ENCODE results near the gene REPS2.
"Not testable (repeated sequence)": the region's sequence is repeated elsewhere in the genome, so short reads cannot be mapped to it uniquely, and the experiment has no call there.

Gene REPS2

GRCh38 chrX:16964976-16965375 lies 18.5 kb downstream of the REPS2 start:
- DNase-seq: not testable (repeated sequence)

DNA sequence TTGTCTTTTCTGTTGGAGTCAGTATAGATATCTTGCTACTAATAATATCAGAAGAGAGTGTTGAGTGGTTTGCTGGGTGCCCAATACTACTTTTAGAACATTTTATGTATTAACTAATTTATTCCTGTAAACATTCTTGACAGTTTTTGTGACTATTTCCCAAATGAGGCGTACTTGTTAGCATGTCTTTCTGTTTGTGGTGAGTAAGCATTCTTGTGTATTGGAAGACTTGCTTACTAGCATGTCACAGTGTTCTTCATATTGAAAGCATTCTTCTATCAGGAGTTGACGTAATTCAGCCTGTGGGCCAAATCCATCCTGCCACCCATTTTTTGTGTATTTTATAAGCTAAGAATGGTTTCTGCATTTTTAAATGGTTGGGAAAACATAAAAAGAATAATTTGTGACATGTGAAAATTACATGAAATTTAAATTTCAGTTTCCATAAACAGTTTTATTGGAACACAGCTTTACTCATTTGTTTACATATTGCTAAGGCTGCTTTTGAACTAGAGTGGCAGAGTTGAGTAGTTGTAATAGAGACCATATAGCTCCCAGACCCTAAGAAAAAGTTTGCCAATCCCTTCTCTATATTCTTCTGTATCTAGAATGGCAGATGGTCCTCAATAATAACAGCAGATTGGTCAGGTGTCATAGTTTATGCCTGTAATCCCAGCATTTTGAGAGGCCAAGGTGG lies 20.4 kb downstream of the REPS2 start:
- no peak for DNase-seq

DNA sequence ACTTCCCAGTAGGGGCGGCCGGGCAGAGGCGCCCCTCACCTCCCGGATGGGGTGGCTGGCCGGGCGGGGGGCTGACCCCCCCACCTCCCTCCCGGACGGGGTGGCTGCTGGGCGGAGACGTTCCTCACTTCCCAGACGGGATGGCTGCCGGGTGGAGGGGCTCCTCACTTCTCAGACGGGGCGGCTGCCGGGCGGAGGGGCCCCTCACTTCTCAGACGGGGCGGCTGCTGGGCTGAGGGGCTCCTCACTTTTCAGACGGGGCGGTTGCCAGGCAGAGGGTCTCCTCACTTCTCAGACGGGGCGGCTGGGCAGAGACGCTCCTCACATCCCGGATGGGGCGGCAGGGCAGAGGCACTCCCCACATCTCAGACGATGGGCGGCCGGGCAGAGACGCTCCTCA lies 22.3 kb downstream of the REPS2 start:
- DNase-seq: not testable (repeated sequence)

- DNase-seq: no peak
Observed at GRCh38 chrX:16970977-16971376, 24.5 kb downstream of the REPS2 start.

DNA sequence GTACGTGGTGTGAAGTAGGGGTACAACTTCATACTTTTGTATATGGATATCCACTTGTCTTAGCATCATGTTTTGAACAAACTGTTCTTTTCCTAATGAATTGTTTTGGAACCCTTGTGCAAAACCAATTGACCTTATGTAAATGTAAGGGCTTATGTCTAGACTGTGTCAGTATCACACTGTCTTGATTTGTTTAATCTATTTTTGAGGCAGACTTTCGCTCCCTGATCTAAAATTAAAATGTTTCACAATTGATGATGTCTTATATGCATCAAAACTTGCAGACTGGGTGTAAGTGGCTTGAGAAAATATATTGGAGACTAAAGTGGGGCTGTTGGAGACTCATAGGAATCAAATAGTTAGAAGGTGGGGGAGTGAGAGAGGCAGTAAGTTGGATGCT lies 25.2 kb downstream of the REPS2 start:
- no peak for DNase-seq

GRCh38 chrX:16975233-16975632 lies 28.8 kb downstream of the REPS2 start:
- no peak for DNase-seq

GRCh38 chrX:16977771-16978170 lies 31.3 kb downstream of the REPS2 start:
- no peak for DNase-seq

DNA sequence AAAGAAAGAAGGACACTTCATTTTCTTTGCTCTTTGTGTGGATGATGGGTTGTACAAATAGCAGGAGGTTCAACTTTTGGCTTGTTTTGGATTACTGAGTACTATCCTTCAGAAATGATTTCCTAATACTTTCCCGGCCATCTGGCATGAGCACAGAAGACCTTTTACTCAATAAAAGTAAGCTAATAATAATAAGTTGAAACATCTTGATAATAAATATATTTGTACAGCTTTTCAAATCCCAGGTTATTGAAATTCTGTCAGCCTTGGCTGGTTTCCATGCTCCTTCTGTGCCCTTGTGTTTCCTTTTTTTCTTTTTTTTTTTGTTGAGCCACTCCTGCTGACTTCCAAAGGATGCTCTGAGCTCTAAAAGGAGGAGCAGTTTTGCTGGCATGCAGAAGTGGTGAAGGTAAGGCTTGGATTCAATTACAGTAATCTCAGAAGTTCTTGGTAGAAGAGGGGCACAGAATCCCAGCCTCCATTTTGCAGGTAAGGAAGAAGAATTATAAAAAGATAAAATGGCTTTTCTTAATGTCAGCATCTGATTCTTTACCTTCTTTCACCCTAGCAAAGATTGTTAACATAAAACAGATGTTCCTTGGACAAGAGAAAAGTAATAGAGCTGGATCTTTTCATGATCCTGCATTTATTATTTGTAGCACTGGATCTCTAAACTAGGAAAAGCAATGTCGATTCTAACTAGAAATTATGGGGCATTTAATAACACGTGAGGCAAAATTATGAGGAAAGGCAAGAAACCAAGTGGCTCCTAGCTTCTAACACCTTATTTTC lies 31.9 kb downstream of the REPS2 start:
- no peak for DNase-seq

- DNase-seq: no peak
Observed at GRCh38 chrX:16979226-16979625, 32.8 kb downstream of the REPS2 start.

- no peak for DNase-seq
Observed at GRCh38 chrX:16981209-16981608, 34.8 kb downstream of the REPS2 start.

GRCh38 chrX:16981980-16982379 lies 35.5 kb downstream of the REPS2 start:
- DNase-seq: no peak

DNA sequence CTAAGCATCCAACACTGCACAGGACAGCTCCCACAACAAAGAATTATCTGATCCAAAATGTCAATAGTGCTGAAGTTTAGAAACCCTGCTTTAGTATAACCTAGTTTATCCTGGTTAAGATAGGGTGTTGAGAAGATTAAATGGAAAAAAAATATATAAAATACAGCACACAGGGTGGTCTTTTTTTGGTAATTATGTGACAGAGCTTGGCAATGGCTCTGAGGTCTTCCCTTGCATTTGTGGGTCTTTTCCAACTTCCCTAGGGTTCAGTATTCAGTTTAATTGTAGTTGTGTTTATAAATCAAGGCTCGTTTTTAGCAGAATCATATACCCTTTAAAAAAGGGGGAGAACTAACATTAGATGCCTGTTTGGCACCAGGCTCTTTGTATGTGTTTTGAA lies 36.6 kb downstream of the REPS2 start:
- no peak for DNase-seq

DNA sequence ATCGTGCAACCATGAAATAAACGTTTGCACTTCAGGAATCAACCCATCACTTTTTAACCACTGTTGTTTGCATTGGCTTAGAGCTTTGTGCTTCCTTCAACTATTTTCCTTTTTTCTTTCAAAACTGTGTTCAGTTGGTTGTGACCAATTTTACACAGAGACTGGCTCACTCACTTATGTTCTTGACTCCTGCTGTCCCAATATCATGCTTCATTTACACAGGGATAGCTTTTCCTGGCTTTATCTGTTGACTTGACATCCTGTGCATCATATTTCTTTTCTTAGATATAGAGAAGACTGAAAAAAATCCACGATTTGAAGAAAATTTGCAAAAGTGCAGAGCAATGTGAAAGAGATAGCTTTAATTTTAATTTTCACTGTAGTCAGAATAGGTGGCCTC lies 38.8 kb downstream of the REPS2 start:
- DNase-seq: no peak

GRCh38 chrX:16986169-16986568 lies 39.7 kb downstream of the REPS2 start:
- no peak for DNase-seq

- DNase-seq: no peak
Observed at GRCh38 chrX:16989750-16990149, 43.3 kb downstream of the REPS2 start.

GRCh38 chrX:16990839-16991238 lies 44.4 kb downstream of the REPS2 start:
- no peak for DNase-seq

GRCh38 chrX:16992445-16992844 lies 46.0 kb downstream of the REPS2 start:
- no peak for DNase-seq

DNA sequence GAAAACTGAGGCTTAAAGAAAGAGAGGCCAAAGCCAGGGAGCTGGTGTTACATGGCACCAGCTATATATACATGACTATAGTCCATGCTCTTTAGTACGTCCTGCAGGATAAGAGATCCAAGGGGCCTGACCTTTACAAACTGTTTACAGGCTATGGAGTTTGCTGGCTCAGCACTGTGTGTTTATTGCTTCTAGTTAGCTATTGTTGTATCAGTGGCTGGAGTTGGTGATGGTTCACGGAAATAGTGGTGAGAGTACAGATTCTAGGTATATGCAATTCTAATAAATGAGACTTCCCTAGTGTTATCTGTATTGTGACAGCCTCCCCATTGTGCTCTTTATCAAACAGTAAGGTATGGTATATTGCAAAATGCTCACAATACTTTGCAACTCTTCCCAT lies 46.5 kb downstream of the REPS2 start:
- DNase-seq: no peak

DNA sequence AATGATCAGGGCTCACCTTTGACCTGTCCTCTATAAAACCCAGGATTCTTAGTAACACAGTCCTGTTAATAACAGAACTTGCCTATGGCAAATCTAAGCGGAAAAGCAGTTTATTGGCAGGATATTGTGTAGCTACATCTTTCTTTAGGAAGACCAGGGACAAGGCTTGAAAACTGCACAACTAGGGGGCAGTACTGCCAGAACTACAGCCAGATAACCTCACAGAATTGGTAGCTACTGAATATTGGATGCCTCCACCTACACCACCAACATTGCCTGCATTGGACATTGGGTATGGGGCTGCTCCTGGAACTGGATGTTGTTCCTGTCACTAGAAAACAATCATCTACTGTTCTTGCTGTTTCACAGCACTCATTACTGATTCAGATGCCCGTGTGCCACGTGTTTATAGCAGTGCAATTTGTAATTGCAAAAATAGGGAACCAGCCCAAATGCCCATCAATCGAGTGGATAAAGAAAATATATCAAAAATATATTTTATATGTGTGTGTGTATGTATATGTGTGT lies 47.4 kb downstream of the REPS2 start:
- DNase-seq: no peak

GRCh38 chrX:16994736-16995135 lies 48.3 kb downstream of the REPS2 start:
- DNase-seq: no peak

- no peak for DNase-seq
Observed at GRCh38 chrX:16997313-16997712, 50.9 kb downstream of the REPS2 start.

DNA sequence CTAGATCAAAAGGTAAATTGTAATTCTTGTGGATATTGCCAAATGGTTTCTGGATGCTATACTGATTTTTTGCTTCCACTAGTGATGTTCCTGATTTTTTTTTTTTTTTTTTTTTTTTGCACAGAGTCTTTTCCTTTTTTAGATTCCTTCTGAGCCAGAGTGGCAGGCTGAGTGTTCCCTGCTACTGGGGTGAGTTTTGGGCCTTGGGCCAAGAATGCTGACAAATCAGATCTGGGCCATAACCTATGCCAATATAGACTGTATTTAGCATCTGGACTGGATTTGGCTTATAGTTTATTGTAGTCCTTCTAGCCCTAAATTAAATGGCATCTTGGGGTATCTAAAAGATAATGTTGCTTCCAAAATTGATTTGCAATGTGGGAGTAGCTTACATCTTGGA lies 52.8 kb downstream of the REPS2 start:
- DNase-seq: no peak

- DNase-seq: no peak
Observed at GRCh38 chrX:17000751-17001150, 54.3 kb downstream of the REPS2 start.

GRCh38 chrX:17005712-17006368 lies 59.4 kb downstream of the REPS2 start:
- no peak for DNase-seq
